ENCODE data around the gene FRG2.
"Not testable (repeated sequence)": the region's sequence is repeated elsewhere in the genome, so short reads cannot be mapped to it uniquely, and the experiment has no call there.

DNA sequence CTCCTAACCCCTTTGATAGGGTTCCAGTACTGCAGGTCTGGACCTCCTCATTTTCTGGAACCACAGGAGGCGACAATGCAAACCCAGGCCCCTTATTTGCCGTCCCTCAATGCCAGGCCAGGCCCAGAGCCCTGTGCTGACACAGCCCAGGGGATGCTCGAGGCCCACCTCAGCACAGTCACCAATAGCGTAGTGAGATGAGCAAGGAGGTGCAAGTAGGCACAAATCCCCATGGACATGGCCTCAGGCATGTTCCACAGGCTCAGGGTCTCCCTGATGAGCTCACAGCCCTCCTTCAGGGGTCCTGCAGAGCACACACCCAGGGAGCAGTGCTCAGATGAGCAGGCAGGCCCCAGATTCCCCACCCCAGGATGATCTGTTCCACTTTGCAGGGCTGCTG is 31.9 kb upstream of the FRG2 start:
- not testable (repeated sequence) for TF ChIP-seq CTCF, POLR2A, POLR2AphosphoS5 (IDR thresholded peaks at IDR 0.05)
